A673 (cell line): ENCODE measurements around the gene INVS.

ENCODE experiments used
- EZH2 ChIP-seq: fragments of 200-600 bp; sonication (generic); IDR thresholded peaks from 2 replicates; pipeline ENCODE4 v1.6.1; 2017; ENCODE audit warnings: borderline replicate concordance, low read depth, mild to moderate bottlenecking, mixed read lengths, antibody characterized with exemption, low read length; ENCODE audit not compliant: poor library complexity, severe bottlenecking
- TF ChIP-seq, protein P1 (sequence below): fragments of 300-800, 200-600 bp; sonication (generic); conservative IDR thresholded peaks from 2 replicates; pipeline ENCODE4 v1.5.1; 2017; ENCODE audit warnings: low read depth, mild to moderate bottlenecking, antibody characterized with exemption, low read length, moderate library complexity, mixed read lengths

DNA sequence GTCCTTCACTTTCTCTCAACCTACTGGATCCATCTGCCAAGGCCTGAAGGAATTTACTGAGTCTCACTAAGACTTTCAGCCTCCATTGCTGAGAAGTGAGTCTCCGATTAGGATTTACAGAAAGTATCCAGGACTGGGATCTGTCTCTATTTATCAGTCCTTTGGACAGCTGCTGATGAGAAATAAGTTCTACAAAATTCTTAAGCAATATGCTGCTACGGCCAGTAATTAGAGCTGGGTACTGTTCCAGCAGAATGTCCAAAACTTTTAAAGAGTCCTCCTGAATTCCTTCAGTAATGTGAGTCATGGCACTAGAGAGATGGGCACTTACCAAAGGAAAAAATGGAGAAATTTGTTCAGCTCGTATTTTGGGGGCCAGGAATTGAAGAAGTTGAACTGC is 247.8 kb downstream of the INVS start:
- TF ChIP-seq, protein P1, sequence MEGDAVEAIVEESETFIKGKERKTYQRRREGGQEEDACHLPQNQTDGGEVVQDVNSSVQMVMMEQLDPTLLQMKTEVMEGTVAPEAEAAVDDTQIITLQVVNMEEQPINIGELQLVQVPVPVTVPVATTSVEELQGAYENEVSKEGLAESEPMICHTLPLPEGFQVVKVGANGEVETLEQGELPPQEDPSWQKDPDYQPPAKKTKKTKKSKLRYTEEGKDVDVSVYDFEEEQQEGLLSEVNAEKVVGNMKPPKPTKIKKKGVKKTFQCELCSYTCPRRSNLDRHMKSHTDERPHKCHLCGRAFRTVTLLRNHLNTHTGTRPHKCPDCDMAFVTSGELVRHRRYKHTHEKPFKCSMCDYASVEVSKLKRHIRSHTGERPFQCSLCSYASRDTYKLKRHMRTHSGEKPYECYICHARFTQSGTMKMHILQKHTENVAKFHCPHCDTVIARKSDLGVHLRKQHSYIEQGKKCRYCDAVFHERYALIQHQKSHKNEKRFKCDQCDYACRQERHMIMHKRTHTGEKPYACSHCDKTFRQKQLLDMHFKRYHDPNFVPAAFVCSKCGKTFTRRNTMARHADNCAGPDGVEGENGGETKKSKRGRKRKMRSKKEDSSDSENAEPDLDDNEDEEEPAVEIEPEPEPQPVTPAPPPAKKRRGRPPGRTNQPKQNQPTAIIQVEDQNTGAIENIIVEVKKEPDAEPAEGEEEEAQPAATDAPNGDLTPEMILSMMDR: no peak
- TF ChIP-seq EZH2: no peak
